K562 (cell line): ENCODE data around the gene ZC3H18. TPM values are rescaled to one million over a fixed set of nuclear protein-coding genes. Genes with fewer than 3 reads are reported as not detected.
A peak's percentile ranks its signal among the peaks of the same experiment; 100 is the strongest.

ENCODE experiments used
- CC2D1A ChIP-seq: fragments of 450-650 bp; IDR thresholded peaks from 2 replicates; pipeline ENCODE4 v1.6.1; 2017; ENCODE audit warnings: mild to moderate bottlenecking
- CREM ChIP-seq: IDR thresholded peaks from 2 replicates; pipeline ENCODE4 v1.6.1; 2014; ENCODE audit warnings: antibody characterized with exemption, low read depth
- FOXM1 ChIP-seq, 2 experiments: fragments of 450-650 bp in 1 of 2; sonication (generic) in 1 of 2; formaldehyde crosslinking in 1 of 2; IDR thresholded peaks; 2 replicates each; pipeline versions ENCODE4 v1.6.1 to v1.9.0; 2017 to 2022; ENCODE audit warnings: low read depth in 2 of 2, mild to moderate bottlenecking in 2 of 2, missing genetic modification reagents in 1 of 2, moderate library complexity in 1 of 2
- KAT7 ChIP-seq: sonication (generic); formaldehyde crosslinking; IDR thresholded peaks from 2 replicates; pipeline ENCODE4 v1.8.0; 2022; ENCODE audit warnings: missing genetic modification reagents, mild to moderate bottlenecking, borderline replicate concordance
- MYNN ChIP-seq, 2 experiments: sonication (generic); formaldehyde crosslinking in 1 of 2; IDR thresholded peaks; 2 replicates each; pipeline versions ENCODE4 v1.5.0 to v1.6.1; 2016 to 2020; ENCODE audit warnings: antibody characterized with exemption in 1 of 2, missing genetic modification reagents in 1 of 2
- NFIX ChIP-seq: fragments of 250-450 bp; sonication (Bioruptor Pico); IDR thresholded peaks from 2 replicates; pipeline ENCODE4 v1.4.0; 2020; ENCODE audit warnings: low read depth, mild to moderate bottlenecking, moderate library complexity
- PHF20 ChIP-seq: fragments of 450-650 bp; IDR thresholded peaks from 2 replicates; pipeline ENCODE4 v1.6.1; 2018; ENCODE audit not compliant: partially characterized antibody
- POLR3A ChIP-seq: IDR thresholded peaks from 2 replicates; pipeline ENCODE4 v1.6.1; 2011; ENCODE audit warnings: borderline replicate concordance, mild to moderate bottlenecking, moderate library complexity; ENCODE audit not compliant: insufficient read length, insufficient read depth; ENCODE audit errors: extremely low read depth
- SP2 ChIP-seq: IDR thresholded peaks from 2 replicates; pipeline ENCODE4 v1.6.1; 2011; ENCODE audit warnings: mild to moderate bottlenecking, low read depth, low read length, moderate library complexity; ENCODE audit not compliant: poor library complexity, severe bottlenecking; ENCODE audit errors: extremely low read depth
- SPI1 ChIP-seq: IDR thresholded peaks from 2 replicates; pipeline ENCODE4 v1.6.1; 2011; ENCODE audit warnings: low read depth, low read length, control low read depth, borderline replicate concordance
- TFAM ChIP-seq: fragments of 250-450 bp; sonication (Bioruptor Pico); conservative IDR thresholded peaks from 2 replicates; pipeline ENCODE4 v1.5.0; 2021; ENCODE audit warnings: mild to moderate bottlenecking, moderate library complexity
- TRIM24 ChIP-seq, 2 experiments: fragments of 450-650 bp; IDR thresholded peaks; 2 replicates each; pipeline ENCODE4 v1.6.1; 2016
- ZBTB17 ChIP-seq: fragments of 450-650 bp; formaldehyde crosslinking; IDR thresholded peaks from 2 replicates; pipeline ENCODE4 v1.4.0; 2020; ENCODE audit warnings: mild to moderate bottlenecking
- ZNF263 ChIP-seq: sonication (generic); formaldehyde crosslinking; IDR thresholded peaks from 2 replicates; pipeline ENCODE4 v1.8.0; 2022; ENCODE audit warnings: mild to moderate bottlenecking, missing genetic modification reagents, borderline replicate concordance
- ZNF668 ChIP-seq: fragments of 250-450 bp; sonication (Bioruptor Pico); IDR thresholded peaks from 2 replicates; pipeline ENCODE4 v1.8.0; 2022; ENCODE audit warnings: mild to moderate bottlenecking, inconsistent platforms
- polyA plus RNA-seq, 8 experiments: library from polyadenylated mRNA; depleted of rRNA in 4 of 8; stranded (reverse) in 5 of 8; unstranded in 3 of 8; fragments of >200 nt; fragmentation: Nextera tagmentation in 2 of 8; fragmentation: Illumina TruSeq in 1 of 8; extraction: Ambion mirVana in 2 of 8; extraction: Trizol in 1 of 8; gene quantifications; 2 replicates each; pipeline versions ENCODE4 v1.2.1 to v1.2.3, GENCODE V29; 2011 to 2014; ENCODE audit warnings: inconsistent platforms in 1 of 8, missing spikeins in 1 of 8
- total RNA-seq, 7 experiments: library from RNA; depleted of rRNA in 6 of 7; stranded (reverse); fragments of >200 nt in 6 of 7; fragmentation: Illumina TruSeq in 2 of 7; extraction: Trizol in 2 of 7; gene quantifications; 2 replicates each; pipeline versions ENCODE4 v1.2.1 to v1.2.3, GENCODE V29; 2011 to 2021; ENCODE audit warnings: low replicate concordance in 1 of 7
- TF ChIP-seq, protein P1 (sequence below): sonication (generic); formaldehyde crosslinking; IDR thresholded peaks from 2 replicates; pipeline ENCODE4 v1.8.1; 2023; ENCODE audit warnings: mild to moderate bottlenecking, missing genetic modification reagents
- TF ChIP-seq, protein P2 (sequence below): fragments of 450-650 bp; conservative IDR thresholded peaks from 2 replicates; pipeline ENCODE4 v1.6.1; 2016; ENCODE audit warnings: missing genetic modification characterization, low read depth, mild to moderate bottlenecking, missing compliant biosample characterization, moderate library complexity
- TF ChIP-seq, protein P3 (sequence below): conservative IDR thresholded peaks from 2 replicates; pipeline ENCODE4 v1.6.1; 2011; ENCODE audit warnings: low read depth, mild to moderate bottlenecking, low read length; ENCODE audit not compliant: control insufficient read depth
- TF ChIP-seq, protein P4 (sequence below): sonication (generic); formaldehyde crosslinking; IDR thresholded peaks from 2 replicates; pipeline ENCODE4 v1.5.0; 2020; ENCODE audit warnings: missing genetic modification reagents

ZC3H18 gene
- total and polyA plus RNA-seq, 9 of the 15 experiments (the other 6 are each of a cell fraction or from before 2014, with no cell fraction given): 1.7 to 88.7 (median 26.9) TPM

DNA sequence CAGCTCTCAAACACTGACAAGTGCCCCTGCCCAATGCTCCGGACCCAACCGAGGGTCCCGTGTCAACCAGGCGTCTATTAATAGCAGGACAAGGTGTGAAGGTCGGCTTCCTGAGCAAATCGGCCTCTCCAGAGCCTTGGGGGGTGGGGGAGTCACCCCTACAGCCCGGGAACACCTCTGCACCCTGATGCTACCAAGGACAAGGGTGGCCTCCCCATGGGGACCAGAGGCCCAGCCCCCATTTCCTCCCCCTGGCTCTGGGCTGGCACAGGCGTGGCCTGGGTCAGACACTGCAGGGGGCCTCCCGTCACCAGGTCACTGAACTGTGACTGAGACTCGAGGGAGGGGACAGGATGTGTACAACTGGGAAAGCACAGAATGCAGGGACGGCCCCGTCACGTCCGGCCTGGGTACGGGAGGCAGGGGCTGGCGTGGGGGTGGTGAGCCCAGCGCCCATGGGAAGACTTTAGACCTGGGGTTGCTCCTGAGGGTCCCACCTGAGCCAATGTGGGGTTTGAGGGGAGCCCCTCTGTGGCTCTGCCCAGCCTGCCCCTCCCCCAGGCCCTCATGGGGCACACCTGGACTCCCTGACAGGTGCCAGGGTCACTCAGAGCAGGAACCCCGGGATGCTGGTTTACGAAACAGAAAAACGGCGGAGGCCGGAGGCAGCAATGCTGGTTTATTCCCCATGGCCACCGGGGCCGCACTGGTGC is 81.2 kb downstream of the ZC3H18 start (continued):
- TF ChIP-seq, protein P1, sequence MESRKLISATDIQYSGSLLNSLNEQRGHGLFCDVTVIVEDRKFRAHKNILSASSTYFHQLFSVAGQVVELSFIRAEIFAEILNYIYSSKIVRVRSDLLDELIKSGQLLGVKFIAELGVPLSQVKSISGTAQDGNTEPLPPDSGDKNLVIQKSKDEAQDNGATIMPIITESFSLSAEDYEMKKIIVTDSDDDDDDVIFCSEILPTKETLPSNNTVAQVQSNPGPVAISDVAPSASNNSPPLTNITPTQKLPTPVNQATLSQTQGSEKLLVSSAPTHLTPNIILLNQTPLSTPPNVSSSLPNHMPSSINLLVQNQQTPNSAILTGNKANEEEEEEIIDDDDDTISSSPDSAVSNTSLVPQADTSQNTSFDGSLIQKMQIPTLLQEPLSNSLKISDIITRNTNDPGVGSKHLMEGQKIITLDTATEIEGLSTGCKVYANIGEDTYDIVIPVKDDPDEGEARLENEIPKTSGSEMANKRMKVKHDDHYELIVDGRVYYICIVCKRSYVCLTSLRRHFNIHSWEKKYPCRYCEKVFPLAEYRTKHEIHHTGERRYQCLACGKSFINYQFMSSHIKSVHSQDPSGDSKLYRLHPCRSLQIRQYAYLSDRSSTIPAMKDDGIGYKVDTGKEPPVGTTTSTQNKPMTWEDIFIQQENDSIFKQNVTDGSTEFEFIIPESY (CRISPR knock-in tag): peak; percentile 29; the same call in 1 of the 2 replicates
- TF ChIP-seq ZNF263 (CRISPR knock-in tag) (no peak), CC2D1A (no peak), ZBTB17 (CRISPR knock-in tag) (0 out of 2 replicates have a peak, but pooled peaks have one; percentile 35), NFIX (no peak), CREM (peak; percentile 94), KAT7 (CRISPR knock-in tag) (no peak), POLR3A (no peak), MYNN (IDR thresholded peaks at IDR 0.05) (no peak), MYNN (CRISPR knock-in tag; IDR thresholded peaks at IDR 0.05) (no peak), TRIM24 (IDR thresholded peaks at IDR 0.05) (peak in 1 of 2 experiments; percentile 64; a peak in 2 of 4 replicates), TFAM (CRISPR knock-in tag) (no peak), FOXM1 (IDR thresholded peaks at IDR 0.05; ENCODE audit: low read depth) (no peak), FOXM1 (CRISPR knock-in tag; IDR thresholded peaks at IDR 0.05; ENCODE audit: low read depth) (0 out of 2 replicates have a peak, but pooled peaks have one; percentile 22), SP2 (no peak), SPI1 (no peak), ZNF668 (CRISPR knock-in tag) (no peak), PHF20 (no peak)
- TF ChIP-seq, protein P2, sequence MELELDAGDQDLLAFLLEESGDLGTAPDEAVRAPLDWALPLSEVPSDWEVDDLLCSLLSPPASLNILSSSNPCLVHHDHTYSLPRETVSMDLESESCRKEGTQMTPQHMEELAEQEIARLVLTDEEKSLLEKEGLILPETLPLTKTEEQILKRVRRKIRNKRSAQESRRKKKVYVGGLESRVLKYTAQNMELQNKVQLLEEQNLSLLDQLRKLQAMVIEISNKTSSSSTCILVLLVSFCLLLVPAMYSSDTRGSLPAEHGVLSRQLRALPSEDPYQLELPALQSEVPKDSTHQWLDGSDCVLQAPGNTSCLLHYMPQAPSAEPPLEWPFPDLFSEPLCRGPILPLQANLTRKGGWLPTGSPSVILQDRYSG (tag): no peak
- TF ChIP-seq, protein P3, sequence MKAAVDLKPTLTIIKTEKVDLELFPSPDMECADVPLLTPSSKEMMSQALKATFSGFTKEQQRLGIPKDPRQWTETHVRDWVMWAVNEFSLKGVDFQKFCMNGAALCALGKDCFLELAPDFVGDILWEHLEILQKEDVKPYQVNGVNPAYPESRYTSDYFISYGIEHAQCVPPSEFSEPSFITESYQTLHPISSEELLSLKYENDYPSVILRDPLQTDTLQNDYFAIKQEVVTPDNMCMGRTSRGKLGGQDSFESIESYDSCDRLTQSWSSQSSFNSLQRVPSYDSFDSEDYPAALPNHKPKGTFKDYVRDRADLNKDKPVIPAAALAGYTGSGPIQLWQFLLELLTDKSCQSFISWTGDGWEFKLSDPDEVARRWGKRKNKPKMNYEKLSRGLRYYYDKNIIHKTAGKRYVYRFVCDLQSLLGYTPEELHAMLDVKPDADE: peak; percentile 80
- TF ChIP-seq, protein P4, sequence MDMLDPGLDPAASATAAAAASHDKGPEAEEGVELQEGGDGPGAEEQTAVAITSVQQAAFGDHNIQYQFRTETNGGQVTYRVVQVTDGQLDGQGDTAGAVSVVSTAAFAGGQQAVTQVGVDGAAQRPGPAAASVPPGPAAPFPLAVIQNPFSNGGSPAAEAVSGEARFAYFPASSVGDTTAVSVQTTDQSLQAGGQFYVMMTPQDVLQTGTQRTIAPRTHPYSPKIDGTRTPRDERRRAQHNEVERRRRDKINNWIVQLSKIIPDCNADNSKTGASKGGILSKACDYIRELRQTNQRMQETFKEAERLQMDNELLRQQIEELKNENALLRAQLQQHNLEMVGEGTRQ (CRISPR knock-in tag): no peak
